Upper lobe of right lung (tissue), 1 donor: ENCODE results near the gene SLC34A2. TPM values are rescaled to one million over a fixed set of nuclear protein-coding genes. Genes with fewer than 3 reads are reported as not detected.

ENCODE experiments used
- ATAC-seq: fragments of 200-7000 bp; cut with Tn5 transposase; one replicate; pipeline ENCODE4 v1.9.1; 2020; ENCODE audit warnings: mild to moderate bottlenecking, moderate library complexity
- DNase-seq: peaks from one replicate; pipeline ENCODE4 v3.0.0-alpha.2; 2020
- H3K27ac ChIP-seq: fragments of 200-600 bp; one replicate; pipeline ENCODE4 v1.8.0; 2022
- H3K27me3 ChIP-seq: fragments of 200-600 bp; one replicate; pipeline ENCODE4 v1.8.0; 2022; ENCODE audit warnings: mild to moderate bottlenecking
- H3K36me3 ChIP-seq: fragments of 200-600 bp; one replicate; pipeline ENCODE4 v1.8.0; 2022
- H3K4me1 ChIP-seq: fragments of 200-600 bp; one replicate; pipeline ENCODE4 v1.8.0; 2022
- H3K4me3 ChIP-seq: fragments of 200-600 bp; one replicate; pipeline ENCODE4 v1.8.0; 2022; ENCODE audit warnings: mild to moderate bottlenecking
- H3K9me3 ChIP-seq: fragments of 200-600 bp; one replicate; pipeline ENCODE4 v1.8.0; 2022
- CTCF ChIP-seq: fragments of 200-600 bp; IDR thresholded peaks from one replicate; pipeline ENCODE4 v1.8.0; 2022; ENCODE audit warnings: antibody characterized with exemption
- intact Hi-C: fragments of 100-400 bp; cut with DNase I; formaldehyde crosslinking; loops from one replicate; pipeline ENCODE4 v1.11.0; 2022
- total RNA-seq: library from RNA; stranded (reverse); fragmentation: NEBNext Ultra II Directional; extraction: Animal tissue kit (Norgen Biotek cat#: 25700); gene quantifications from one replicate; pipeline ENCODE4 v1.2.1, GENCODE V29; 2021
- donor health status: DM: no; HTN: yes; CAD: no; lungs with severe emphysema.

The SLC34A2 gene
- total RNA-seq, 1 donor from 2014 or later: 2,903 TPM

DNA sequence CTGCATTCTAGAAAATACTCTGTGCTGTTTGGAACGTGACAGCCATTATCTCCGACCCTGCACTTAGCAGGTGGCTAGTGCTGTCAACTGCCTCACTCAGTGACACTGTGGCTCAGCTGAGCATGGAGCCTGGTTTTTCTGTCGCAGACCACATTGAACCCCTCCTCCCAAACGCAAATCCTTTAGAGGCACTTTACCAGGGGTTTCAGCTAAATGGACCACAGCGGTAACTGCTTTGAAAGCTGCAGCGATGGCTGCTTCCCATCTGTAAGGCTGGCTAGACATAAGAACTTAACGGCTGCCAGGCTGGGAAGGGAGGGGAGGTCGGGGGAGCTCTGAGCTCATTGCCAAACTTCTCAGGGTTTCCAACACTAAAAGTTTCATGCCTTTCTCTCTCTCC lies 8.1 kb downstream of the SLC34A2 start:
- Histone ChIP-seq H3K4me1 (no peaks in the 10 kb centered on the region), H3K4me3 (no peak overlapping the region), H3K36me3 (peaks cover 17% of the 10 kb centered on the region), H3K27ac (peak overlapping the region; percentile 32), H3K27me3 (no peaks in the 10 kb centered on the region), H3K9me3 (no peaks in the 10 kb centered on the region)
- TF ChIP-seq CTCF: no peak
- DNase-seq (peak; percentile 21), ATAC-seq (no peak)
- intact Hi-C loops: no loop called here

GRCh38 chr4:25666031-25666630 lies 10.5 kb downstream of the SLC34A2 start:
- no peak overlapping the region for H3K27ac ChIP-seq
- TF ChIP-seq CTCF: no peak
- no peaks in the 10 kb centered on the region for H3K27me3 ChIP-seq
- intact Hi-C loops: no loop called here
- ATAC-seq: no peak
- no peaks in the 10 kb centered on the region for H3K9me3 ChIP-seq
- no peak overlapping the region for H3K4me3 ChIP-seq
- DNase-seq: peak; percentile 58
- H3K4me1 ChIP-seq: no peaks in the 10 kb centered on the region
- H3K36me3 ChIP-seq: peaks cover 34% of the 10 kb centered on the region

- DNase-seq (peak; percentile 40), ATAC-seq (peak; percentile 3)
- Histone ChIP-seq H3K27me3 (no peaks in the 10 kb centered on the region), H3K27ac (peak overlapping the region; percentile 11), H3K36me3 (peaks cover 39% of the 10 kb centered on the region), H3K9me3 (no peaks in the 10 kb centered on the region), H3K4me1 (no peaks in the 10 kb centered on the region), H3K4me3 (no peak overlapping the region)
- TF ChIP-seq CTCF: no peak
- intact Hi-C loops: no loop called here
Observed at GRCh38 chr4:25667931-25668557, 12.4 kb downstream of the SLC34A2 start.

- Histone ChIP-seq H3K4me1 (no peaks in the 10 kb centered on the region), H3K27me3 (no peaks in the 10 kb centered on the region), H3K27ac (no peak overlapping the region), H3K9me3 (no peaks in the 10 kb centered on the region), H3K4me3 (no peak overlapping the region), H3K36me3 (peaks cover 39% of the 10 kb centered on the region)
- ATAC-seq (no peak), DNase-seq (peak; percentile 35)
- no peak for TF ChIP-seq CTCF
- intact Hi-C loops: no loop called here
Observed at GRCh38 chr4:25670991-25671390, 15.3 kb downstream of the SLC34A2 start.

- Histone ChIP-seq H3K27me3 (no peaks in the 10 kb centered on the region), H3K36me3 (peaks cover 39% of the 10 kb centered on the region), H3K4me3 (no peak overlapping the region), H3K27ac (no peak overlapping the region), H3K4me1 (no peaks in the 10 kb centered on the region), H3K9me3 (no peaks in the 10 kb centered on the region)
- DNase-seq (no peak), ATAC-seq (no peak)
- TF ChIP-seq CTCF: no peak
- intact Hi-C loops: no loop called here
Observed at GRCh38 chr4:25672756-25673155, 17.1 kb downstream of the SLC34A2 start.
